ENCODE measurements around the gene HOXD11. TPM values are rescaled to one million over a fixed set of nuclear protein-coding genes. Genes with fewer than 3 reads are reported as not detected.

HOXD11 gene
- total RNA-seq, 1 donor from 2014 or later: not detected

DNA sequence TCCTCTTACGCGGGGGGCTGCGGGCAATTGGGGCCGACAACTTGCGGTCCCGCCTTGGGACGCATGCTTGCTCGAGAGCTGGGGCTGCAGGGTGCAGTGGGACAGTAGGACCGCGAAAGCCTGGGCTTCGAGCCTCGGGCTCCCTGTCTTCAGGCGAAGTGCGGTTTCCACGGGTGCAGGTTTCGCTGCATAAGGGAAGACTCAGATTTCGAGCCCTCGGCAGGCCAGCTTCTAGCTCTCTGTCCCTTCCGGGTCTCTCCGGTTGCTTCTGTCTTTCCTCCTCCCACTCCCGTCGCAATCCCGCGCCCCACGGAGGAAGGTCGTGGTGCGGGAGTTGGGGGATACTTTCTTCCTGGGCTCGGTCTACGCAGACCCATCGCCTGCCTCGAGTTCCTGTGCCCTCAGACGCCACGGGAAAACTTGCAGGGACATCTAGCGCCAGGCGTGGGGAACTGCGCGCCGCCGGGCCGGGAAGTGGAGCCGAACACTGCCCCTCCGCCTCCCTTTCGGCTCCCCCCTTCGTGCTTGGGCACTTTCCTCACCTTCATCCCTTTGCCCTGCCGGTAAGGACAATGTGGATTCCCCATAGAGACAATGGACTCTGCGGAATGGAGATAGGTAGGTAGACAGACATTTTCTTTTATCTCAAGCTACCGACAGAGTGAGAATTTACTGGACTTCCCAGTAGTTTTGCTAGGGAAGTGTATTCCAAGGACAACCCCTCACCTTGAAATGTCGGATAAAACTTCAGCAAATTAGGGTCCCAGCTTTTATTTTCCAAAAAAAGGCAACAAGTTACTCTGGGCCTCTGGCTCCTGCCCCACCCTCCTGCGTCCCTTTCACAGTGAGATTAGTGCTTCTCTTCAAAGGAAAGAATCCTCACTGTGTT, 18.8 kb upstream of the HOXD11 start:
- Mint-ChIP-seq H3K9me3 (ENCODE audit: unreplicated experiment) (peaks cover 20% of the 10 kb centered on the region), H3K4me1 (ENCODE audit: low read depth, unreplicated experiment) (peaks cover 6% of the 10 kb centered on the region), H3K36me3 (ENCODE audit: unreplicated experiment) (no peaks in the 10 kb centered on the region), H3K27me3 (ENCODE audit: unreplicated experiment) (peaks cover 50% of the 10 kb centered on the region), H3K27ac (ENCODE audit: unreplicated experiment) (no peak overlapping the region), H3K4me3 (ENCODE audit: unreplicated experiment) (peak overlapping the region; percentile 90)
- peak; percentile 74 for DNase-seq
- TF ChIP-seq, protein P1, sequence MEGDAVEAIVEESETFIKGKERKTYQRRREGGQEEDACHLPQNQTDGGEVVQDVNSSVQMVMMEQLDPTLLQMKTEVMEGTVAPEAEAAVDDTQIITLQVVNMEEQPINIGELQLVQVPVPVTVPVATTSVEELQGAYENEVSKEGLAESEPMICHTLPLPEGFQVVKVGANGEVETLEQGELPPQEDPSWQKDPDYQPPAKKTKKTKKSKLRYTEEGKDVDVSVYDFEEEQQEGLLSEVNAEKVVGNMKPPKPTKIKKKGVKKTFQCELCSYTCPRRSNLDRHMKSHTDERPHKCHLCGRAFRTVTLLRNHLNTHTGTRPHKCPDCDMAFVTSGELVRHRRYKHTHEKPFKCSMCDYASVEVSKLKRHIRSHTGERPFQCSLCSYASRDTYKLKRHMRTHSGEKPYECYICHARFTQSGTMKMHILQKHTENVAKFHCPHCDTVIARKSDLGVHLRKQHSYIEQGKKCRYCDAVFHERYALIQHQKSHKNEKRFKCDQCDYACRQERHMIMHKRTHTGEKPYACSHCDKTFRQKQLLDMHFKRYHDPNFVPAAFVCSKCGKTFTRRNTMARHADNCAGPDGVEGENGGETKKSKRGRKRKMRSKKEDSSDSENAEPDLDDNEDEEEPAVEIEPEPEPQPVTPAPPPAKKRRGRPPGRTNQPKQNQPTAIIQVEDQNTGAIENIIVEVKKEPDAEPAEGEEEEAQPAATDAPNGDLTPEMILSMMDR (IDR thresholded peaks at IDR 0.05; ENCODE audit: partially characterized antibody, unreplicated experiment): peak; percentile 50

DNA sequence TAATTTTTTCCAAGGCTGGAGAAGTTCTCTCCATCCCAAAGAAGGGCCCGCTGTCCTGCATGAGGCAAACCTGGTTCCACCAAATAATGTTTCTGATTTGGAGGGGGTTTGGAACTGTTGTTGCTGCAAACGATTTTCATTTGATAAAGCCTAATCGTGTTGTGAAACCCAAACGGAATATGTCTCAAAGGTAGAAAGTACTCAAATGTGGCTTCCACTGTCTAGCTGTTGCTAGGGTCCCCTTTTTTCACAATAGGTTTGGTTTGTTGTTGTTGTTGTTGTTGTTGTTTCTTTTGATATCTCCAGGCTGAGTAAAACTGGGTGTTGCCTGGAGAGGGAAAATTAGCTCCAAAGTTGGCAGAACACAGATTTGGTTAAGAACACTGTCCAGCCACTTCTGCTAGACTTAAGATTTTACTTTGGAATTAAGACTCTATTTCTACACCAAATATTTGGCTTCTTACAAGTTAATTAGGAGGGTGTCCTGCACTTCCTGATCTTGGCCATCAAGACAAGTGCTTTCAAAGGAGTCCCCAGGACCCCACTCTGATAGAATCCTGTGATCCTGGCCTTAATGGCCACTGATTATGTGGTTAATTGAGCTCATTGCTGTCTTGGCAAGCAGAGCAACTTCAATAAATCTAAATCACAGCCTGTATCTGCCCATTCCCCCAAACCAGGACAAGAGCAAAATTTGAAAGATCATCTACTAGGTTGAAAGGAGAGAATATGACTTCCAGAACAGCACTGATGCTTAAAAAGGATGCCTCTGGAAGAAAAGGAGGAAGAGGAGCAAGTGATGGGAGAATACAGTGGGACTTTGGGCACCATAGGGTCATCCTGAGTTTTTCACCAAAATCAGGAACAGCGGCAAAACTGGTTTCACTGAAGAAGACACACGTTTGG, 17.9 kb upstream of the HOXD11 start:
- no peak for DNase-seq
- peaks cover 4% of the 10 kb centered on the region for H3K4me1 Mint-ChIP-seq (ENCODE audit: low read depth, unreplicated experiment)
- peaks cover 21% of the 10 kb centered on the region for H3K9me3 Mint-ChIP-seq (ENCODE audit: unreplicated experiment)
- TF ChIP-seq, protein P1 (IDR thresholded peaks at IDR 0.05; ENCODE audit: partially characterized antibody, unreplicated experiment): no peak
- no peak overlapping the region for H3K4me3 Mint-ChIP-seq (ENCODE audit: unreplicated experiment)
- H3K36me3 Mint-ChIP-seq (ENCODE audit: unreplicated experiment): peaks cover 4% of the 10 kb centered on the region
- no peak overlapping the region for H3K27ac Mint-ChIP-seq (ENCODE audit: unreplicated experiment)
- peaks cover 50% of the 10 kb centered on the region for H3K27me3 Mint-ChIP-seq (ENCODE audit: unreplicated experiment)

GRCh38 chr2:176089843-176090395, 17.2 kb upstream of the HOXD11 start:
- no peak overlapping the region for H3K4me3 Mint-ChIP-seq (ENCODE audit: unreplicated experiment)
- H3K4me1 Mint-ChIP-seq (ENCODE audit: low read depth, unreplicated experiment): peaks cover 1% of the 10 kb centered on the region
- H3K36me3 Mint-ChIP-seq (ENCODE audit: unreplicated experiment): peaks cover 4% of the 10 kb centered on the region
- H3K27me3 Mint-ChIP-seq (ENCODE audit: unreplicated experiment): peaks cover 52% of the 10 kb centered on the region
- no peak overlapping the region for H3K27ac Mint-ChIP-seq (ENCODE audit: unreplicated experiment)
- DNase-seq: no peak
- H3K9me3 Mint-ChIP-seq (ENCODE audit: unreplicated experiment): peaks cover 21% of the 10 kb centered on the region
- TF ChIP-seq, protein P1 (IDR thresholded peaks at IDR 0.05; ENCODE audit: partially characterized antibody, unreplicated experiment): no peak

GRCh38 chr2:176090862-176091261, 16.2 kb upstream of the HOXD11 start:
- no peak for DNase-seq
- Mint-ChIP-seq H3K9me3 (ENCODE audit: unreplicated experiment) (peaks cover 21% of the 10 kb centered on the region), H3K27me3 (ENCODE audit: unreplicated experiment) (peaks cover 50% of the 10 kb centered on the region), H3K36me3 (ENCODE audit: unreplicated experiment) (peaks cover 4% of the 10 kb centered on the region), H3K4me3 (ENCODE audit: unreplicated experiment) (no peak overlapping the region), H3K27ac (ENCODE audit: unreplicated experiment) (no peak overlapping the region), H3K4me1 (ENCODE audit: low read depth, unreplicated experiment) (no peaks in the 10 kb centered on the region)
- TF ChIP-seq, protein P1 (IDR thresholded peaks at IDR 0.05; ENCODE audit: partially characterized antibody, unreplicated experiment): no peak
